HepG2 (cell line): Measurements from ENCODE around the gene FOXA3. TPM values are rescaled to one million over a fixed set of nuclear protein-coding genes. Genes with fewer than 3 reads are reported as not detected.
A peak's percentile ranks its signal among the peaks of the same experiment; 100 is the strongest.

Source experiments
- BCLAF1 ChIP-seq: fragments of 450-650 bp; IDR thresholded peaks from 2 replicates; pipeline ENCODE4 v1.6.1; 2017; ENCODE audit warnings: mild to moderate bottlenecking
- CEBPB ChIP-seq: IDR thresholded peaks from 2 replicates; pipeline ENCODE4 v1.6.1; 2011; ENCODE audit warnings: low read depth, low read length, improper control_type of control experiment, borderline replicate concordance
- MLLT10 ChIP-seq: sonication (generic); formaldehyde crosslinking; IDR thresholded peaks from 2 replicates; pipeline ENCODE4 v1.4.0; 2020; ENCODE audit warnings: missing genetic modification reagents
- NFKBIZ ChIP-seq: IDR thresholded peaks from 2 replicates; pipeline ENCODE4 v1.6.1; 2018; ENCODE audit warnings: missing genetic modification reagents, missing compliant biosample characterization
- NR1H2 ChIP-seq: sonication (generic); formaldehyde crosslinking; IDR thresholded peaks from 2 replicates; pipeline ENCODE4 v1.8.1; 2022; ENCODE audit warnings: low read depth, missing genetic modification reagents, borderline replicate concordance
- POLR2AphosphoS2 ChIP-seq: IDR thresholded peaks from 2 replicates; pipeline ENCODE4 v1.6.1; 2011; ENCODE audit warnings: low read depth, low read length, improper control_type of control experiment
- PRPF4 ChIP-seq: fragments of 200-400 bp; formaldehyde crosslinking; IDR thresholded peaks from 2 replicates; pipeline ENCODE4 v1.6.1; 2016; ENCODE audit warnings: low read length, low read depth; ENCODE audit not compliant: poor library complexity, severe bottlenecking
- SIX4 ChIP-seq: sonication (generic); formaldehyde crosslinking; IDR thresholded peaks from 2 replicates; pipeline ENCODE4 v1.4.0; 2020; ENCODE audit warnings: missing genetic modification reagents
- ZNF12 ChIP-seq: sonication (generic); formaldehyde crosslinking; IDR thresholded peaks from 2 replicates; pipeline ENCODE4 v1.5.0; 2020; ENCODE audit warnings: missing genetic modification reagents
- ZNF18 ChIP-seq: sonication (generic); formaldehyde crosslinking; IDR thresholded peaks from 2 replicates; pipeline ENCODE4 v1.8.0; 2022; ENCODE audit warnings: mild to moderate bottlenecking, missing genetic modification reagents; ENCODE audit not compliant: insufficient replicate concordance
- ZNF382 ChIP-seq: sonication (generic); formaldehyde crosslinking; IDR thresholded peaks from 2 replicates; pipeline ENCODE4 v1.5.0; 2020; ENCODE audit warnings: missing genetic modification reagents, mild to moderate bottlenecking, borderline replicate concordance
- ZNF383 ChIP-seq: sonication (generic); formaldehyde crosslinking; IDR thresholded peaks from 2 replicates; pipeline ENCODE4 v1.4.0; 2020; ENCODE audit warnings: missing genetic modification reagents, mild to moderate bottlenecking, borderline replicate concordance
- ZNF770 ChIP-seq: sonication (generic); formaldehyde crosslinking; IDR thresholded peaks from 2 replicates; pipeline ENCODE4 v1.5.0; 2020; ENCODE audit warnings: mild to moderate bottlenecking, missing genetic modification reagents
- ZNF790 ChIP-seq: sonication (generic); formaldehyde crosslinking; IDR thresholded peaks from 2 replicates; pipeline ENCODE4 v1.8.0; 2022; ENCODE audit warnings: missing genetic modification reagents, mild to moderate bottlenecking, borderline replicate concordance
- ZSCAN5A ChIP-seq: sonication (generic); formaldehyde crosslinking; IDR thresholded peaks from 2 replicates; pipeline ENCODE4 v1.8.0; 2022; ENCODE audit warnings: mild to moderate bottlenecking, missing genetic modification reagents, borderline replicate concordance
- polyA plus RNA-seq, 8 experiments: library from polyadenylated mRNA; depleted of rRNA in 3 of 8; stranded (reverse) in 7 of 8; unstranded in 1 of 8; fragments of >200 nt; fragmentation: Illumina TruSeq in 4 of 8; extraction: Trizol in 4 of 8; gene quantifications; 2 replicates each; pipeline versions ENCODE4 v1.2.1 to v1.2.3, GENCODE V29; 2011 to 2016; ENCODE audit warnings: low read depth in 4 of 8, missing spikeins in 1 of 8, mixed read lengths in 1 of 8; ENCODE audit not compliant: insufficient read depth in 1 of 8
- total RNA-seq, 5 experiments: library from RNA; depleted of rRNA; stranded (reverse); fragments of >200 nt; fragmentation: Illumina TruSeq; extraction: Trizol; gene quantifications; 2 replicates each; pipeline ENCODE4 v1.2.3, GENCODE V29; 2016; ENCODE audit warnings: low read depth in 1 of 5
- TF ChIP-seq, protein P1 (sequence below): sonication (generic); formaldehyde crosslinking; IDR thresholded peaks from 2 replicates; pipeline ENCODE4 v1.5.0; 2020; ENCODE audit warnings: mild to moderate bottlenecking, missing genetic modification reagents

Gene FOXA3
- total and polyA plus RNA-seq, 2 of the 13 experiments (the other 11 are each of a cell fraction or from before 2014, with no cell fraction given) = 29.8 to 47.6 TPM

- TF ChIP-seq BCLAF1 (no peak), ZNF383 (CRISPR knock-in tag) (no peak), ZNF18 (CRISPR knock-in tag) (no peak), NR1H2 (CRISPR knock-in tag) (no peak), NFKBIZ (CRISPR knock-in tag) (no peak; the same call in 1 of the 2 replicates), ZNF12 (CRISPR knock-in tag) (no peak), ZNF382 (no peak), ZSCAN5A (CRISPR knock-in tag) (no peak), SIX4 (CRISPR knock-in tag) (no peak), POLR2AphosphoS2 (no peak), ZNF790 (CRISPR knock-in tag) (no peak), PRPF4 (no peak), CEBPB (peak; percentile 55; the same call in 1 of the 2 replicates), ZNF770 (CRISPR knock-in tag) (peak; percentile 85), MLLT10 (CRISPR knock-in tag) (no peak)
- TF ChIP-seq, protein P1, sequence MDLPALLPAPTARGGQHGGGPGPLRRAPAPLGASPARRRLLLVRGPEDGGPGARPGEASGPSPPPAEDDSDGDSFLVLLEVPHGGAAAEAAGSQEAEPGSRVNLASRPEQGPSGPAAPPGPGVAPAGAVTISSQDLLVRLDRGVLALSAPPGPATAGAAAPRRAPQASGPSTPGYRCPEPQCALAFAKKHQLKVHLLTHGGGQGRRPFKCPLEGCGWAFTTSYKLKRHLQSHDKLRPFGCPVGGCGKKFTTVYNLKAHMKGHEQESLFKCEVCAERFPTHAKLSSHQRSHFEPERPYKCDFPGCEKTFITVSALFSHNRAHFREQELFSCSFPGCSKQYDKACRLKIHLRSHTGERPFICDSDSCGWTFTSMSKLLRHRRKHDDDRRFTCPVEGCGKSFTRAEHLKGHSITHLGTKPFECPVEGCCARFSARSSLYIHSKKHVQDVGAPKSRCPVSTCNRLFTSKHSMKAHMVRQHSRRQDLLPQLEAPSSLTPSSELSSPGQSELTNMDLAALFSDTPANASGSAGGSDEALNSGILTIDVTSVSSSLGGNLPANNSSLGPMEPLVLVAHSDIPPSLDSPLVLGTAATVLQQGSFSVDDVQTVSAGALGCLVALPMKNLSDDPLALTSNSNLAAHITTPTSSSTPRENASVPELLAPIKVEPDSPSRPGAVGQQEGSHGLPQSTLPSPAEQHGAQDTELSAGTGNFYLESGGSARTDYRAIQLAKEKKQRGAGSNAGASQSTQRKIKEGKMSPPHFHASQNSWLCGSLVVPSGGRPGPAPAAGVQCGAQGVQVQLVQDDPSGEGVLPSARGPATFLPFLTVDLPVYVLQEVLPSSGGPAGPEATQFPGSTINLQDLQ (CRISPR knock-in tag) = peak; percentile 60; the same call in 1 of the 2 replicates
Measured at GRCh38 chr19:45885556-45886426, 21.7 kb downstream of the FOXA3 start, which contains the start of gene IRF2BP1 (continued).
